ENCODE data around the gene CMBL.

CMBL gene

DNA sequence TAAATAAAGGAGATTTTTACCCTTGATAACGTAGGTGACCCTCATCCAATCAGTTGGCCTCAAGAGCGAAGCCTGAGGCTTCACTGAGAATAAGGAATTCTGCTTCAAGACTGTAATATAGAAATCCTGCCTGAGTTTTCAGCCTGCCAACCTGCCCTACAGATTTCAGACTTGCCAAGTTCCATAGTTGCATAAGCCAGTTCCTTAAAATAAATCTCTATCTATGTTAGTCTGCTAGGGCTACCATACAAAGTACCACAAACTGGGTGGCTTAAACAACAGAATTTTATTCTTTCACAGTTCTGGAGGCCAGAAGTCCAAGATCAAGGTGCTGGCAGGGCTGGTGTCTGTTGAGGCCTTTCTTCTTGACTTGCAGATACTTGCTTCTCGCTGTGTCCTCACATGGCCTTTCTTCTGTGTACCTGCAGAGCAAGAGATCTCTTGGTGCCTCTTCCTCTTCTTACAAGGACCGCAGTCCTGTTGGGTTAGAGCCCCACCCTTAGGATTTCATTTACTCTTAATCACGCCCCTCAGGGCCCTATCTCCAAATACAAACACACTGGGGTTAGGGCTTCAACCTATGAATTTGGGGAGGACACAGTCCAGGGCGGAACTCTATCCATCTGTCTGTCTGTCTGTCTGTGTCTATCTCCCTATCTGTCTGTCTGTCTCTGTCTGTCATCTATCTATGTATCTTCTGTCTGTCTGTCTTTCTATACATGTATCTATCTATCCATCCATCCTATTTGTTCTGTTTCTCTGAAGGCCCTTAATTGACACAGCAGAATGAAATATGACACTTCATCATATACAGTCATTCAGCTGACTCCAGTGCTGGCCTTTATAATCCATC, 17.0 kb upstream of the CMBL start:
- H3K4me2 ChIP-seq (ENCODE audit: low read depth, low read length, poor library complexity, severe bottlenecking), result no peak overlapping the region
- no peaks in the 10 kb centered on the region for H3K9me3 ChIP-seq (ENCODE audit: insufficient read depth, low read depth, low read length)
- H3K36me3 ChIP-seq (ENCODE audit: insufficient read depth, low read length), result no peaks in the 10 kb centered on the region
- no peaks in the 10 kb centered on the region for H3F3A ChIP-seq (ENCODE audit: low read depth)
- no peak overlapping the region; the same call in 1 of the 2 replicates for H2AFZ ChIP-seq (ENCODE audit: low read length)
- H4K20me1 ChIP-seq (ENCODE audit: insufficient read depth, low read length, poor library complexity, severe bottlenecking), result no peaks in the 10 kb centered on the region
- TF ChIP-seq, protein P1, sequence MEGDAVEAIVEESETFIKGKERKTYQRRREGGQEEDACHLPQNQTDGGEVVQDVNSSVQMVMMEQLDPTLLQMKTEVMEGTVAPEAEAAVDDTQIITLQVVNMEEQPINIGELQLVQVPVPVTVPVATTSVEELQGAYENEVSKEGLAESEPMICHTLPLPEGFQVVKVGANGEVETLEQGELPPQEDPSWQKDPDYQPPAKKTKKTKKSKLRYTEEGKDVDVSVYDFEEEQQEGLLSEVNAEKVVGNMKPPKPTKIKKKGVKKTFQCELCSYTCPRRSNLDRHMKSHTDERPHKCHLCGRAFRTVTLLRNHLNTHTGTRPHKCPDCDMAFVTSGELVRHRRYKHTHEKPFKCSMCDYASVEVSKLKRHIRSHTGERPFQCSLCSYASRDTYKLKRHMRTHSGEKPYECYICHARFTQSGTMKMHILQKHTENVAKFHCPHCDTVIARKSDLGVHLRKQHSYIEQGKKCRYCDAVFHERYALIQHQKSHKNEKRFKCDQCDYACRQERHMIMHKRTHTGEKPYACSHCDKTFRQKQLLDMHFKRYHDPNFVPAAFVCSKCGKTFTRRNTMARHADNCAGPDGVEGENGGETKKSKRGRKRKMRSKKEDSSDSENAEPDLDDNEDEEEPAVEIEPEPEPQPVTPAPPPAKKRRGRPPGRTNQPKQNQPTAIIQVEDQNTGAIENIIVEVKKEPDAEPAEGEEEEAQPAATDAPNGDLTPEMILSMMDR (conservative IDR thresholded peaks at IDR 0.05; ENCODE audit: low read length), result no peak
- no peak for TF ChIP-seq EZH2phosphoT487 (IDR thresholded peaks at IDR 0.05; ENCODE audit: borderline replicate concordance)
- H3K79me2 ChIP-seq (ENCODE audit: insufficient read depth, low read length), result no peaks in the 10 kb centered on the region
- H3K4me3 ChIP-seq (ENCODE audit: low read length, poor library complexity, severe bottlenecking), result no peak overlapping the region
- no peak overlapping the region for H3K9ac ChIP-seq (ENCODE audit: low read depth, low read length, poor library complexity, severe bottlenecking)
- H3K27me3 ChIP-seq (ENCODE audit: insufficient read depth, low read length, poor library complexity, severe bottlenecking), result no peaks in the 10 kb centered on the region
- no peaks in the 10 kb centered on the region for H3K4me1 ChIP-seq (ENCODE audit: insufficient read depth, low read length, poor library complexity, severe bottlenecking)
- H3K9me2 ChIP-seq (replicated peaks; ENCODE audit: low read depth, low read length), result no peaks in the 10 kb centered on the region

DNA sequence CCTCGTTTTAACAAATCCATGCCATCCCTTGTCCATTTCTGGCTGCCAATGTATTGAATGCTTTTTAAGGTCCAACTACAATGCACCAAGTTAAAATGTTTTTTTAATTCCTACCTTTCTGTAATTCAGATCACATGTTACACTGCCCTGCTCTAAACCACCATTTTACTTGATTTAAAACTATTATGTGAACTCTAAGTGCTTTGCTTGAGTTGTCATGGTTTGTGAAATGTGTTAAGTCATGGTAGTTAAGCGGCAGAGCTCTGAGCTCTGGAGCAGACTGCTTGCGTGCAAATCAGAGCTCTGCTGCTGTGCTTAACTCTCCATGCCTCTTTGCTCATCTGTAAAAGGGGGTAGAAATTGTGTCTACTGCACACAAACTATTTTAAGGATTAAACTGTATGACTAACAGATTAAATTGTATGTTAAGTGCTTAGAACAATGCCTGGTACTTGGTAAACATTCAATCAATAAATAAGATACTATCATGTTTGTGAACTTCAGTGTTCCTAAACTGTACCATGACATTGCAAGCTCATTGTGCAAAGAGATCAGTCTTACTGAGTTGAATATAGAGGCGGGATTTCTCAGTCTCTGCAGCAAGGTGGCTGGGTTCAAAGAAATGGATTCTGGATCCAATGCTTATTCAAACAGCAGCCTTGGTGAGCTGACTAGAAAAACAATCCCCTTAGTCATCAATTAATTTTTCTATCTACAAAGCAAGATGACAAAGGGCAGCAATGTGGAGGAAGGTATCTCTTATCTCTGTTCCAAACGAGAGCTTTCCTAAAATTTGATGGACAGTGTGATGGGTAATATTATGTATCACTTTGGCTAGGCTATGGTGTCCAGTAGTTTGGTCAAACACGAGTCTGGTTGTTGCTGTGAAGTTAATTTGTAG, 16.1 kb upstream of the CMBL start:
- no peak overlapping the region for H3K4me2 ChIP-seq (ENCODE audit: low read depth, low read length, poor library complexity, severe bottlenecking)
- H3K79me2 ChIP-seq (ENCODE audit: insufficient read depth, low read length), result no peaks in the 10 kb centered on the region
- H3F3A ChIP-seq (ENCODE audit: low read depth), result no peaks in the 10 kb centered on the region
- no peaks in the 10 kb centered on the region for H4K20me1 ChIP-seq (ENCODE audit: insufficient read depth, low read length, poor library complexity, severe bottlenecking)
- H3K4me3 ChIP-seq (ENCODE audit: low read length, poor library complexity, severe bottlenecking), result no peak overlapping the region
- no peaks in the 10 kb centered on the region for H3K27me3 ChIP-seq (ENCODE audit: insufficient read depth, low read length, poor library complexity, severe bottlenecking)
- H3K4me1 ChIP-seq (ENCODE audit: insufficient read depth, low read length, poor library complexity, severe bottlenecking), result no peaks in the 10 kb centered on the region
- TF ChIP-seq, protein P1 (conservative IDR thresholded peaks at IDR 0.05; ENCODE audit: low read length), result no peak
- no peak for TF ChIP-seq EZH2phosphoT487 (IDR thresholded peaks at IDR 0.05; ENCODE audit: borderline replicate concordance)
- H3K9me3 ChIP-seq (ENCODE audit: insufficient read depth, low read depth, low read length), result no peaks in the 10 kb centered on the region
- H3K9me2 ChIP-seq (replicated peaks; ENCODE audit: low read depth, low read length), result no peaks in the 10 kb centered on the region
- no peak overlapping the region for H2AFZ ChIP-seq (ENCODE audit: low read length)
- H3K36me3 ChIP-seq (ENCODE audit: insufficient read depth, low read length), result no peaks in the 10 kb centered on the region
- H3K9ac ChIP-seq (ENCODE audit: low read depth, low read length, poor library complexity, severe bottlenecking), result no peak overlapping the region

DNA sequence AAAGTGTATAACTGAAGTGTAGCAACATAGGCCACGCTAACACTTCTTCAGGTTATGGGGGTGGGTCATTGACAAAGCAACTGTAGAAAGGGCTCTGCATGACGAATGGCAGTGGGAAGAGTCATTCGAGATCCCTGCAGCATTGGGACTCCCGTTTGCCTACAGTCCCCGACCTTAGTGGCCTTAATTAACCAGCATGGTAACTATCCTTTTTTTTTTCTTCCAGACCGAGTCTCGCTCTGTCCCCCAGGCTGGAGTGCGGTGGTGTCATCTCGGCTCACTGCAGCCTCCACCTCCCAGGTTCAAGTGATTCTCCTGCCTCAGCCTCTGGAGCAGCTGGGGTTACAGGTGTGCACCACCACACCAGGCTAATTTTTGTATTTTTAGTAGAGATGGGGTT, 14.2 kb upstream of the CMBL start:
- Histone ChIP-seq H2AFZ (ENCODE audit: low read length) (no peak overlapping the region), H3K9me3 (ENCODE audit: insufficient read depth, low read depth, low read length) (no peaks in the 10 kb centered on the region), H4K20me1 (ENCODE audit: insufficient read depth, low read length, poor library complexity, severe bottlenecking) (no peaks in the 10 kb centered on the region), H3K9ac (ENCODE audit: low read depth, low read length, poor library complexity, severe bottlenecking) (no peak overlapping the region), H3K27me3 (ENCODE audit: insufficient read depth, low read length, poor library complexity, severe bottlenecking) (no peaks in the 10 kb centered on the region), H3K79me2 (ENCODE audit: insufficient read depth, low read length) (no peaks in the 10 kb centered on the region), H3K36me3 (ENCODE audit: insufficient read depth, low read length) (no peaks in the 10 kb centered on the region), H3F3A (ENCODE audit: low read depth) (no peaks in the 10 kb centered on the region), H3K4me2 (ENCODE audit: low read depth, low read length, poor library complexity, severe bottlenecking) (no peak overlapping the region), H3K4me1 (ENCODE audit: insufficient read depth, low read length, poor library complexity, severe bottlenecking) (no peaks in the 10 kb centered on the region), H3K9me2 (replicated peaks; ENCODE audit: low read depth, low read length) (no peaks in the 10 kb centered on the region), H3K4me3 (ENCODE audit: low read length, poor library complexity, severe bottlenecking) (no peak overlapping the region)
- TF ChIP-seq EZH2phosphoT487 (IDR thresholded peaks at IDR 0.05; ENCODE audit: borderline replicate concordance), result no peak
- TF ChIP-seq, protein P1 (conservative IDR thresholded peaks at IDR 0.05; ENCODE audit: low read length), result no peak
